GM23338 (cell line): ENCODE results near the gene TMEM141. TPM values are rescaled to one million over a fixed set of nuclear protein-coding genes. Genes with fewer than 3 reads are reported as not detected.

Experiments used
- ATAC-seq: fragments of 200-7000 bp; cut with Tn5 transposase; 3 replicates; pipeline ENCODE4 v1.9.1; 2020
- DNase-seq: peaks from one replicate; pipeline ENCODE4 v3.0.0-alpha.2; 2015; ENCODE audit warnings: low spot score
- H2AFZ ChIP-seq: fragments of 200-600 bp; sonication (generic); 2 replicates; pipeline ENCODE4 v1.8.0; 2016; ENCODE audit warnings: antibody characterized with exemption, mild to moderate bottlenecking, moderate library complexity
- H3F3A ChIP-seq: fragments of 200-600 bp; sonication (generic); replicated peaks from 2 replicates; pipeline ENCODE4 v1.8.0; 2017; ENCODE audit warnings: antibody characterized with exemption, mixed run types, low read depth
- H3K27ac ChIP-seq: fragments of 200-600 bp; sonication (generic); 2 replicates; pipeline ENCODE4 v1.6.1; 2016; ENCODE audit warnings: low read depth
- H3K27me3 ChIP-seq: fragments of 200-600 bp; sonication (generic); 2 replicates; pipeline ENCODE4 v1.8.0; 2016; ENCODE audit warnings: mild to moderate bottlenecking, mixed run types, moderate library complexity; ENCODE audit not compliant: insufficient read depth
- H3K36me3 ChIP-seq: fragments of 200-600 bp; sonication (generic); 2 replicates; pipeline ENCODE4 v1.8.0; 2016; ENCODE audit warnings: mild to moderate bottlenecking; ENCODE audit not compliant: insufficient read depth
- H3K4me1 ChIP-seq: fragments of 200-600 bp; sonication (generic); 2 replicates; pipeline ENCODE4 v1.8.0; 2016; ENCODE audit warnings: mild to moderate bottlenecking, moderate library complexity; ENCODE audit not compliant: insufficient read depth
- H3K4me2 ChIP-seq: fragments of 200-600 bp; sonication (generic); 2 replicates; pipeline ENCODE4 v1.7.1; 2017; ENCODE audit warnings: mixed run types
- H3K4me3 ChIP-seq: fragments of 200-600 bp; sonication (generic); 2 replicates; pipeline ENCODE4 v1.6.1; 2016; ENCODE audit warnings: mixed run types
- H3K79me2 ChIP-seq: fragments of 200-600 bp; sonication (generic); replicated peaks from 2 replicates; pipeline ENCODE4 v1.8.0; 2017; ENCODE audit warnings: mild to moderate bottlenecking; ENCODE audit not compliant: insufficient read depth
- H3K9me2 ChIP-seq: fragments of 200-600 bp; sonication (generic); 2 replicates; pipeline ENCODE4 v1.8.0; 2017; ENCODE audit not compliant: insufficient read depth
- H4K20me1 ChIP-seq: fragments of 200-600 bp; sonication (generic); replicated peaks from 2 replicates; pipeline ENCODE4 v1.8.0; 2017; ENCODE audit warnings: mild to moderate bottlenecking; ENCODE audit not compliant: insufficient read depth
- H3K27ac Mint-ChIP-seq: 2 replicates; pipeline ENCODE4 v1.8.0; 2020; ENCODE audit warnings: inconsistent platforms, mild to moderate bottlenecking, moderate library complexity, mixed read lengths
- H3K27me3 Mint-ChIP-seq: 3 replicates; pipeline ENCODE4 v1.8.0; 2022; ENCODE audit warnings: low read depth, mild to moderate bottlenecking, moderate library complexity, mixed read lengths, inconsistent platforms; ENCODE audit not compliant: insufficient read depth, poor library complexity
- H3K36me3 Mint-ChIP-seq: 3 replicates; pipeline ENCODE4 v1.8.0; 2021; ENCODE audit warnings: low read depth, mild to moderate bottlenecking, inconsistent platforms, moderate library complexity, mixed read lengths
- H3K4me1 Mint-ChIP-seq: 3 replicates; pipeline ENCODE4 v1.8.0; 2020; ENCODE audit warnings: mild to moderate bottlenecking, inconsistent platforms, mixed read lengths
- H3K4me3 Mint-ChIP-seq: 3 replicates; pipeline ENCODE4 v1.8.0; 2021; ENCODE audit warnings: moderate library complexity, mild to moderate bottlenecking, inconsistent platforms, mixed read lengths
- H3K9me3 Mint-ChIP-seq: 3 replicates; pipeline ENCODE4 v1.8.0; 2020; ENCODE audit warnings: moderate library complexity, mild to moderate bottlenecking, inconsistent platforms, mixed read lengths
- CREB1 ChIP-seq: fragments of 250-450 bp; sonication (Bioruptor Pico); IDR thresholded peaks from 2 replicates; pipeline ENCODE4 v1.5.0; 2020; ENCODE audit warnings: low read depth, mild to moderate bottlenecking, moderate library complexity
- CTCF ChIP-seq, 2 experiments: fragments of 200-600 bp in 1 of 2; sonication (generic) in 1 of 2; conservative IDR thresholded peaks; 2 replicates each; pipeline versions ENCODE4 v1.5.1 to v1.6.1; 2016 to 2017; ENCODE audit warnings: antibody characterized with exemption in 2 of 2, low read depth in 2 of 2, mild to moderate bottlenecking in 2 of 2, moderate library complexity in 1 of 2
- ETS1 ChIP-seq: IDR thresholded peaks from 2 replicates; pipeline ENCODE4 v1.6.1; 2016; ENCODE audit warnings: antibody characterized with exemption
- EZH2 ChIP-seq: fragments of 200-600 bp; sonication (generic); IDR thresholded peaks from one replicate; pipeline ENCODE4 v1.8.0; 2017; ENCODE audit warnings: antibody characterized with exemption, mild to moderate bottlenecking, low read depth; ENCODE audit not compliant: unreplicated experiment
- EZH2phosphoT487 ChIP-seq: fragments of 200-600 bp; sonication (generic); IDR thresholded peaks from one replicate; pipeline ENCODE4 v1.8.1; 2018; ENCODE audit warnings: antibody characterized with exemption; ENCODE audit not compliant: unreplicated experiment
- JUNB ChIP-seq: IDR thresholded peaks from one replicate; pipeline ENCODE4 v1.6.1; 2016; ENCODE audit warnings: antibody characterized with exemption; ENCODE audit not compliant: unreplicated experiment
- NANOG ChIP-seq: IDR thresholded peaks from 2 replicates; pipeline ENCODE4 v1.6.1; 2016; ENCODE audit warnings: antibody characterized with exemption, borderline replicate concordance
- POLR2AphosphoS5 ChIP-seq: IDR thresholded peaks from 2 replicates; pipeline ENCODE4 v1.6.1; 2016; ENCODE audit warnings: antibody characterized with exemption, low read depth
- REST ChIP-seq: IDR thresholded peaks from one replicate; pipeline ENCODE4 v1.6.1; 2018; ENCODE audit warnings: antibody characterized with exemption; ENCODE audit not compliant: unreplicated experiment
- STAT1 ChIP-seq: IDR thresholded peaks from one replicate; pipeline ENCODE4 v1.6.1; 2016; ENCODE audit warnings: antibody characterized with exemption; ENCODE audit not compliant: unreplicated experiment
- ZNF114 ChIP-seq: fragments of 250-450 bp; sonication (Bioruptor Pico); IDR thresholded peaks from 2 replicates; pipeline ENCODE4 v1.5.0; 2020; ENCODE audit warnings: mild to moderate bottlenecking, moderate library complexity
- ZNF331 ChIP-seq: fragments of 250-450 bp; sonication (Bioruptor Pico); IDR thresholded peaks from 2 replicates; pipeline ENCODE4 v1.5.0; 2020; ENCODE audit warnings: low read depth, mild to moderate bottlenecking, moderate library complexity
- ZNF462 ChIP-seq: fragments of 250-450 bp; sonication (Bioruptor Pico); IDR thresholded peaks from 2 replicates; pipeline ENCODE4 v1.5.0; 2020; ENCODE audit warnings: mild to moderate bottlenecking, moderate library complexity
- polyA plus RNA-seq: library from polyadenylated mRNA; unstranded; fragments of >200 nt; fragmentation: Nextera tagmentation; extraction: Ambion mirVana; gene quantifications from 2 replicates; pipeline ENCODE4 v1.2.1, GENCODE V29; 2016
- total RNA-seq: library from RNA; depleted of rRNA; stranded (reverse); fragments of >200 nt; shearing (Covaris generic); gene quantifications from 2 replicates; pipeline ENCODE4 v1.2.3, GENCODE V29; 2014

The TMEM141 gene
- total and polyA plus RNA-seq, 2 experiments from 2014 or later = 71.4 to 90.5 TPM

GRCh38 chr9:136825295-136826187 is 34.4 kb downstream of the TMEM141 start:
- H3K36me3 Mint-ChIP-seq = peaks cover 27% of the 10 kb centered on the region
- DNase-seq (no peak), ATAC-seq (no peak)
- Histone ChIP-seq H3K36me3 (no peaks in the 10 kb centered on the region), H3K4me1 (peaks cover 5% of the 10 kb centered on the region; the same call in 1 of the 2 replicates), H3K27ac (no peak overlapping the region), H3K79me2 (peaks cover 12% of the 10 kb centered on the region; the same call in 1 of the 2 replicates), H3K27me3 (no peaks in the 10 kb centered on the region), H4K20me1 (peaks cover 5% of the 10 kb centered on the region), H3K4me2 (no peak overlapping the region), H3K4me3 (no peak overlapping the region), H3F3A (peaks cover 10% of the 10 kb centered on the region; the same call in 1 of the 2 replicates), H2AFZ (no peak overlapping the region), H3K9me2 (no peaks in the 10 kb centered on the region)
- H3K4me3 Mint-ChIP-seq = no peak overlapping the region
- H3K27me3 Mint-ChIP-seq = peaks cover 8% of the 10 kb centered on the region
- H3K4me1 Mint-ChIP-seq = peaks cover 12% of the 10 kb centered on the region; the same call in 2 of the 3 replicates
- no peaks in the 10 kb centered on the region for H3K9me3 Mint-ChIP-seq
- no peak for TF ChIP-seq EZH2phosphoT487
- no peak for TF ChIP-seq NANOG
- no peak for TF ChIP-seq CREB1 (CRISPR knock-in tag)
- no peak for TF ChIP-seq REST
- TF ChIP-seq JUNB = no peak
- TF ChIP-seq STAT1 = no peak
- no peak for TF ChIP-seq ZNF462 (CRISPR knock-in tag)
- no peak for TF ChIP-seq EZH2
- no peak for TF ChIP-seq ZNF331 (CRISPR knock-in tag)
- TF ChIP-seq ZNF114 = no peak
- no peak for TF ChIP-seq POLR2AphosphoS5
- no peak for TF ChIP-seq ETS1
- TF ChIP-seq CTCF (conservative IDR thresholded peaks at IDR 0.05; ENCODE audit: low read depth in 2 of 2) = no peak
- H3K27ac Mint-ChIP-seq = no peak overlapping the region
